K562 (cell line): ENCODE results near the gene PCK1. TPM values are rescaled to one million over a fixed set of nuclear protein-coding genes. Genes with fewer than 3 reads are reported as not detected.
A peak's percentile ranks its signal among the peaks of the same experiment; 100 is the strongest.

Experiments used
- ARID1B ChIP-seq: fragments of 450-650 bp; IDR thresholded peaks from 2 replicates; pipeline ENCODE4 v1.6.1; 2016; ENCODE audit warnings: antibody characterized with exemption, mild to moderate bottlenecking, inconsistent platforms
- CBFA2T3 ChIP-seq: fragments of 450-650 bp; IDR thresholded peaks from 2 replicates; pipeline ENCODE4 v1.6.1; 2017
- CBX3 ChIP-seq, 2 experiments: IDR thresholded peaks; 1 replicate in 1 of 2; 2 replicates in 1 of 2; pipeline ENCODE4 v1.6.1; 2012; ENCODE audit warnings: inconsistent platforms in 2 of 2, low read length in 2 of 2, borderline replicate concordance in 1 of 2, control low read depth in 1 of 2
- E2F6 ChIP-seq, 2 experiments: IDR thresholded peaks; 2 replicates each; pipeline ENCODE4 v1.6.1; 2011; ENCODE audit warnings: borderline replicate concordance in 1 of 2, control low read depth in 1 of 2, low read depth in 1 of 2, low read length in 1 of 2, mild to moderate bottlenecking in 1 of 2, mixed read lengths in 1 of 2, moderate library complexity in 1 of 2; ENCODE audit not compliant: insufficient read depth in 1 of 2, insufficient read length in 1 of 2, poor library complexity in 1 of 2, severe bottlenecking in 1 of 2; ENCODE audit errors: extremely low read depth in 1 of 2
- EHMT2 ChIP-seq: fragments of 450-650 bp; IDR thresholded peaks from 2 replicates; pipeline ENCODE4 v1.6.1; 2018; ENCODE audit warnings: antibody characterized with exemption
- ELF4 ChIP-seq: fragments of 450-650 bp; formaldehyde crosslinking; IDR thresholded peaks from 2 replicates; pipeline ENCODE4 v1.4.0; 2022; ENCODE audit warnings: missing genetic modification characterization
- HNRNPUL1 ChIP-seq: fragments of 200-400 bp; formaldehyde crosslinking; IDR thresholded peaks from 2 replicates; pipeline ENCODE4 v1.6.1; 2017; ENCODE audit warnings: low read length
- L3MBTL2 ChIP-seq: fragments of 450-650 bp; IDR thresholded peaks from 2 replicates; pipeline ENCODE4 v1.6.1; 2016; ENCODE audit warnings: mild to moderate bottlenecking, moderate library complexity
- MTF1 ChIP-seq: fragments of 250-450 bp; sonication (Bioruptor Pico); IDR thresholded peaks from 2 replicates; pipeline ENCODE4 v1.9.0; 2021; ENCODE audit warnings: moderate library complexity, mild to moderate bottlenecking, inconsistent platforms, borderline replicate concordance
- RB1 ChIP-seq: fragments of 450-650 bp; IDR thresholded peaks from 2 replicates; pipeline ENCODE4 v1.6.1; 2017; ENCODE audit warnings: low read depth, mild to moderate bottlenecking
- RBM25 ChIP-seq: fragments of 200-400 bp; formaldehyde crosslinking; IDR thresholded peaks from 2 replicates; pipeline ENCODE4 v1.6.1; 2018; ENCODE audit warnings: low read length, low read depth, moderate library complexity; ENCODE audit not compliant: severe bottlenecking
- SETDB1 ChIP-seq: IDR thresholded peaks from one replicate; pipeline ENCODE4 v1.6.1; 2012; ENCODE audit warnings: low read length, control low read depth, inconsistent platforms
- SREBF1 ChIP-seq: fragments of 150-350 bp; IDR thresholded peaks from 2 replicates; pipeline ENCODE4 v1.6.1; 2014; ENCODE audit warnings: antibody characterized with exemption, low read depth, low read length, borderline replicate concordance
- TCF7L2 ChIP-seq: fragments of 150-350 bp; IDR thresholded peaks from 2 replicates; pipeline ENCODE4 v1.6.1; 2016; ENCODE audit warnings: low read depth, mild to moderate bottlenecking, low read length, moderate library complexity
- TRIM28 ChIP-seq: fragments of 450-650 bp; IDR thresholded peaks from 2 replicates; pipeline ENCODE4 v1.6.1; 2017
- ZFX ChIP-seq: sonication (generic); formaldehyde crosslinking; IDR thresholded peaks from 2 replicates; pipeline ENCODE4 v1.8.0; 2022; ENCODE audit warnings: mild to moderate bottlenecking, missing genetic modification reagents, moderate library complexity
- ZNF140 ChIP-seq: fragments of 250-450 bp; sonication (Bioruptor Pico); IDR thresholded peaks from 2 replicates; pipeline ENCODE4 v1.8.0; 2021; ENCODE audit warnings: moderate library complexity, mild to moderate bottlenecking, inconsistent platforms
- ZNF280A ChIP-seq: fragments of 450-650 bp; IDR thresholded peaks from 2 replicates; pipeline ENCODE4 v1.6.1; 2018; ENCODE audit warnings: mild to moderate bottlenecking, low read depth; ENCODE audit not compliant: partially characterized antibody
- ZNF354B ChIP-seq: fragments of 250-450 bp; sonication (Bioruptor Pico); IDR thresholded peaks from 2 replicates; pipeline ENCODE4 v1.4.0; 2020
- ZNF395 ChIP-seq: fragments of 200-800 bp; sonication (Bioruptor generic); IDR thresholded peaks from 2 replicates; pipeline ENCODE4 v1.6.1; 2017; ENCODE audit warnings: missing genetic modification characterization, missing compliant biosample characterization
- ZNF592 ChIP-seq: fragments of 450-650 bp; IDR thresholded peaks from 2 replicates; pipeline ENCODE4 v1.6.1; 2017; ENCODE audit warnings: antibody characterized with exemption, mild to moderate bottlenecking
- ZNF76 ChIP-seq: fragments of 250-450 bp; sonication (Bioruptor Pico); IDR thresholded peaks from 2 replicates; pipeline ENCODE4 v1.4.0; 2020; ENCODE audit warnings: mild to moderate bottlenecking, moderate library complexity, borderline replicate concordance
- polyA plus RNA-seq, 8 experiments: library from polyadenylated mRNA; depleted of rRNA in 4 of 8; stranded (reverse) in 5 of 8; unstranded in 3 of 8; fragments of >200 nt; fragmentation: Nextera tagmentation in 2 of 8; fragmentation: Illumina TruSeq in 1 of 8; extraction: Ambion mirVana in 2 of 8; extraction: Trizol in 1 of 8; gene quantifications; 2 replicates each; pipeline versions ENCODE4 v1.2.1 to v1.2.3, GENCODE V29; 2011 to 2014; ENCODE audit warnings: inconsistent platforms in 1 of 8, missing spikeins in 1 of 8
- total RNA-seq, 7 experiments: library from RNA; depleted of rRNA in 6 of 7; stranded (reverse); fragments of >200 nt in 6 of 7; fragmentation: Illumina TruSeq in 2 of 7; extraction: Trizol in 2 of 7; gene quantifications; 2 replicates each; pipeline versions ENCODE4 v1.2.1 to v1.2.3, GENCODE V29; 2011 to 2021; ENCODE audit warnings: low replicate concordance in 1 of 7

PCK1 gene
- total and polyA plus RNA-seq, 9 of the 15 experiments (the other 6 are each of a cell fraction or from before 2014, with no cell fraction given), result 0.05 to 0.73 (median 0.15) TPM

- no peak for TF ChIP-seq ZNF395 (CRISPR knock-in tag)
- no peak for TF ChIP-seq ZNF354B (CRISPR knock-in tag)
- TF ChIP-seq EHMT2, result no peak
- TF ChIP-seq CBFA2T3, result peak; percentile 82
- TF ChIP-seq RB1, result no peak
- TF ChIP-seq E2F6 (IDR thresholded peaks at IDR 0.05; ENCODE audit: borderline replicate concordance in 1 of 2, extremely low read depth in 1 of 2, insufficient read depth in 1 of 2, insufficient read length in 1 of 2, low read depth in 1 of 2, low read length in 1 of 2, poor library complexity in 1 of 2, severe bottlenecking in 1 of 2), result no peak
- peak; percentile 27 for TF ChIP-seq ARID1B
- no peak for TF ChIP-seq HNRNPUL1
- TF ChIP-seq RBM25, result peak; percentile 78
- TF ChIP-seq ZNF592, result no peak
- TF ChIP-seq L3MBTL2, result 0 out of 2 replicates have a peak, but pooled peaks have one; percentile 26
- TF ChIP-seq ZFX (CRISPR knock-in tag), result no peak
- peak in 1 of 2 experiments; percentile 95; a peak in 2 of 3 replicates for TF ChIP-seq CBX3 (IDR thresholded peaks at IDR 0.05; ENCODE audit: borderline replicate concordance in 1 of 2, low read length in 2 of 2)
- no peak for TF ChIP-seq ELF4 (CRISPR knock-in tag)
- no peak for TF ChIP-seq MTF1 (CRISPR knock-in tag)
- peak; percentile 98 for TF ChIP-seq TRIM28
- no peak for TF ChIP-seq SREBF1
- TF ChIP-seq ZNF140 (CRISPR knock-in tag), result no peak
- TF ChIP-seq ZNF280A, result peak; percentile 90
- no peak for TF ChIP-seq ZNF76 (CRISPR knock-in tag)
- no peak for TF ChIP-seq TCF7L2
- TF ChIP-seq SETDB1, result no peak
Measured at GRCh38 chr20:57536120-57536708, 24.7 kb upstream of the PCK1 start (continued).
